Superior temporal gyrus (tissue), 1 donor: Measurements from ENCODE around the gene GINS3.
A peak's percentile ranks its signal among the peaks of the same experiment; 100 is the strongest.

ENCODE experiments used
- DNase-seq: peaks from one replicate; pipeline ENCODE4 v3.0.0-alpha.2; 2016; ENCODE audit errors: extremely low spot score

GINS3 gene

GRCh38 chr16:58392215-58393137 is at the start of gene GINS3:
GINS3 (plus strand) TSS chr16:58392471; CDS start chr16:58392602, 131 bp downstream.
- DNase-seq = peak; percentile 96

DNA sequence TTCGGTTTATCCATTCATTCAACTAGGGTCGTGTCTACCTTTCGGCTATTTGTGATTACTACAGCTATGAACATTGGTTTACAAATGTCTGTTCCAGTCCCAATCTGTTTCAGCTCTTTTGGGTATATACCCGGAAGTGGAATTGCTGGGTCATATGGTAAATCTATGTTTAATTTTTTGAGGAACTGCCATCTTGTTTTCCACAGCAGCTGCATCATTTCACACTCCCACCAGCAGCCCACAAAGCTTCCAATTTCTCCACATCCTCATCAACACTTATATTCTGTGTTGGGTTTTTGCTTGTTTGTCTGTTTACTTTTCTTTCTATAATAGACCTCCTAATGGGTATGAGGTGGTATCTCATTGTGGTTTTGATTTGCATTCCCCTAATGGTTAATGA is 48.7 kb upstream of the GINS3 start:
- DNase-seq = no peak

DNA sequence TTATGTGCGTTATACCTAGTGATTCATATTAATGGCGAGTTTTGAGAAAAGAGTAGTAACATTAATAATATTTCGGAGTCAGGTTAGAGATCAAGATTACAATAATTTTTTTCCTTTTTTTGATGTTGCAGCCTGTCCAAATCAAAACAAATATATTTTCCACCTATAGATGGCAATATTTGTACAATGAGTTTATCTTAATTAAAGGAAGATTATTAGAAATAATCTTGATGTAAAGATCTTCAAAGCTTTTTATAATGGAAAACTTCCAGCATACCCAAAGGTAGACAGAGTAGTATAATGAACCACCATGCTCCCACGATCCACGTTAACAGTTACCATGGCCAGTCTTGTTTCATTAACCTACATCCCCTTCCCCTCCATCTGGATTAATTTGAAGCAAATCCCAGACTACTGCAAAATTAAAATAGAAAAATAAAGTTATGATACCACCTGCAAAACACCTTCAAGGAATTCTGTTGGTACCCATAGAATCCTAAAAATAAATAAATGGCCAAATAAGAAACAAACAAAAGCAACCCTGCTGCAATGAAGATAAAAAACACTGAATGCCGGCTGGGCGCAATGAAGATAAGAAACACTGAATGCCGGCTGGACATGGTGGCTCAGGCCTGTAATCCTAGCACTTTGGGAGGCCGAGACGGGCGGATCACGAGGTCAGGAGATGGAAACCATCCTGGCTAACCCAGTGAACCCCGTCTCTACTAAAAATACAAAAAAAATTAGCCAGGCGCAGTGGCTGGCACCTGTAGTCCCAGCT is 46.5 kb upstream of the GINS3 start:
- DNase-seq = peak; percentile 55

GRCh38 chr16:58346831-58347371 is 45.4 kb upstream of the GINS3 start:
- peak; percentile 64 for DNase-seq

DNA sequence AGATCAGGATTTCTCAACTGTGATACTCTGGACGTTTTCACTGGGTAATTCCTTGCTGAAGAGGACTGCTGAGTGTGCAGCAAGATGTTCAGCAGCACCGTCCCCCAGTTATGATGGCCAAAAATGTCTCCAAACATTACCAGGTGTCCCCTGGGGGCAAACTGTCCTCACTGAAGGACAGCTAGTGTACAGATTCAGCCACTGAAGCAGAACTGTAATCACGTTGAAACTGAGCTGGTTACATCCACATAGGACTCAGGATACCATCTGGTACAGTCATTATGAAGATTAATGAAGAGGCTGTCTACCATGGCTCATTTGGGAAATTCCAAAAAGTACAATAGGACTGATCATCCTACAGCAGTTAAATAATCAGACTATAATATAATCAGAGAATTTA is 43.3 kb upstream of the GINS3 start:
- DNase-seq = no peak

DNA sequence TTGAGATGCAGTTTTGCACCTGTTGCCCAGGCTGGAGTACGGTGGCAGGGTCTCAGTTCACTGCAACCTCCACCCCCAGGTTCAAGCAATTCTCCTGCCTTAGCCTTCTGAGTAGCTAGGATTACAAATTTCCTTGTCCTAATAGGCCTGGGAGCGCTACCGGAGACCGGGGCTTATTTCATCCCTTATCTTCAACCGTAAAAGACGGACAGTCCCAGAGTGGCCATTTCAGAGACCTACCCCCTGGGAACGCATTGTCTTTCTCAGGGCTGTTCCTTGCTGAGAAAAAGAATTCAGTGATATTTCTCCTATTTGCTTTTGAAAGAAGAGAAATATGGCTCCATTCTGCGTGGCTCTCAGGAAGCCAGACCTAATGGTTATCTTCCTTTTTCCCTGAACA is 39.6 kb upstream of the GINS3 start:
- no peak for DNase-seq

DNA sequence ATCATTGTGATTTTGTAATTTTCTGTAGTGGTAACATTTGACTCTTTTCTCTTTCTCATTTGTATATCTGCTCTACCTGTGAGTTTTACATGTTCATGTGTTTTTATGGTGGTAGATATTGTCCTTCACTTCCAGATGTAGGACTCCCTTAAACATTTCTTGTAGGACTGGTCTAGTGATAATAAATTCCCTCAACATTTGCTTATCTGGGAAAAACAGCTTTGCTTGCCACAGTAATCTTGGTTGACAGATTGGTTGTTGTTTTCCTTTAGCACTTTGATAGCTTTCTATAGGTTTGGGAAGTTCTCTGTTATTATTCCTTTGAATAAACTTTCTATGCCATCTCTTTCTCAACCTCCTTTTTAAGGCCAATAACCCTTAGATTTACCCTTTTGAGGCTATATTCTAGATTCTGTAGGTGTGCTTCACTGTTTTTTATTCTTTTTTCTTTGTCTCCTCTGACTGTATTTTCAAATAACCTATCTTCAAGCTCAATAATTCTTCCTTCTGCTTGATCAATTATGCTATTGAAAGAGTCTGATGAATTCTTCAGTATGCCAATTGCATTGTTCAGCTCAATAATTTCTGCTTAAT is 32.1 kb upstream of the GINS3 start:
- no peak for DNase-seq

DNA sequence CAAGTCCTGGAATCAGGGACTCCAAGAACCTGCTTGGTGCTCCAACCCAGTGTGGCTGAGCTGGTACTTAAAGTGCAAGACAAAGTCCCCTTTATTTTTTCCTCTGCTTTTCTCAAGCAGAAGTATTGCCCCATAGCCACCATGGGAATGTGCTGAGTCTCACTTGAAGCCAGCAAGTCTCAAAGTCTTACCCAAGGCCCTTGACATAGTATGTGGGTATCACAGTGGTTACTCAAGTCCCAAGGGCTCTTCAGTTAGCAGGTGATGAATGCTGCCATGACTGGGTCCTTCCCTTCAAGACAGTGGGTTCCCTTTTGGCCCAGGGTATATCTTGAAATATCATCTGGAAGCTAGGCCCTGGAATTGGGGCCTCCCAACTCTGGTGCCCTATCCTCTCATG is 30.5 kb upstream of the GINS3 start:
- no peak for DNase-seq

DNA sequence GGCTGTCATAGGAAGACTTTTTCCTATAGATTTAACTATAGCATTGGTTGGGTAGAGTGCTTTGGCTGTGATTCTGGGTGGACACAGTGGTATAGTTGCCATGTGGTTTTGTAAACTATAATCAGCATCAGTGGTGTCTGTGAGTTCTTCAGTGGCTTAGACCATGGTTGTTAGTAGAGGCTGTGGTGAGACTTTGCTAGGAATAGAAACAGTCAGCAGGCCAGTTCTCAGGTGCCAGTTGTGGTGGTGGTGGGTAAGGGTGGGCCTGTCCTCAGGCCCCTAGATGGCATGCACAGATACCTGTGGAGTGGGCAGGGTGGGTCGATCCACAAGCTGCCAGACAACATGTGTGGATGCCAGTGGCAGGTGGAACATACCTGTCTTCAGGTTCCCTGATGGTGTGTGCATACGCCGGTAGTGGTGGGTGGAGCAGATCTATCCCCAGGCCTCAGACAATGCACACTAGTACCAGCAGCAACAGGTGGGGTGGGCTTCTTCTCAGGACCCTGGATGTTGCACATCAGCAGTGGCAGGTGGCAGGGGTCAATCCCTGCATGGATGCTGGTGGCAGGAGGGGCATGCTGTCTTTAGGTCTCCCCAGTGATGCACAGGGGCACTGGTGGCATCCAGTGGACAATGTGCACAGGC is 28.4 kb upstream of the GINS3 start:
- DNase-seq = no peak

DNA sequence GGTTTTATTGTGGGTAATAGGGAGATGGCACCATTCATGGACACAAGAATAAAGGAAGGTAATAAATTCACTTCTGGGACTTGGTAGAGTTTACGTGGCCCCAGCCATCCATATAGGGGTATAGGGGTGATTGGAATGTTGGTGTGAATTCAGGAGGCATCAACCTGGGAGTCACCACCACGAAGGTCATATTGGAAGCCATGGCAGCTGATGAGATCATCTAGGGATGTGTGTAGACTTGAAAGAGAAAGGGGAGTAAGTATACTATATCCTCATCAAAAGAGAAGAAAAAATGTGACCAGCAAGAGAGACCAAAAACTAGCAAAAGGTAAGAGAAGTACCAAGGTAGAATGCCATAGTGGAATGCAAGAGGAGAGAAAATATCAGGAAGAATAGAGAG is 26.6 kb upstream of the GINS3 start:
- no peak for DNase-seq

- DNase-seq = peak; percentile 46
Measured at GRCh38 chr16:58366247-58367031, 25.8 kb upstream of the GINS3 start.

DNA sequence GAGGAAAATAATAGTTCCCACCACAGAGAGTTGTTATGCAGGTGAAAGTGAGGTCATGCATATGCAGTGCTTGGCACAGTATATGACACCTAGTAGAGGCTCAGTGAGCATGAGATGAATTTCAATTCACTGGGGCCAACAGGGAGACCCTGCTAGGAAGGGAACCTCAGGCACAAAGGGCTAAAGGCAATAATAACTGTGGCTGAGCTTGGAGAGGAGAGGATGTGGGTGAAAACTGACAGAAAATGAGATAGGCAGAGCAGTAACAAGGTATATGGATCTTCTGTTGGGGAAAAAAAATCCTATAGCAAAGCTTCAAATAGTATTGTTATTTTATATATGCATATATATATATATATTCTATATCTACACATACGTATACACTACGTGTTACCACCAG is 25.0 kb upstream of the GINS3 start:
- DNase-seq = no peak

DNA sequence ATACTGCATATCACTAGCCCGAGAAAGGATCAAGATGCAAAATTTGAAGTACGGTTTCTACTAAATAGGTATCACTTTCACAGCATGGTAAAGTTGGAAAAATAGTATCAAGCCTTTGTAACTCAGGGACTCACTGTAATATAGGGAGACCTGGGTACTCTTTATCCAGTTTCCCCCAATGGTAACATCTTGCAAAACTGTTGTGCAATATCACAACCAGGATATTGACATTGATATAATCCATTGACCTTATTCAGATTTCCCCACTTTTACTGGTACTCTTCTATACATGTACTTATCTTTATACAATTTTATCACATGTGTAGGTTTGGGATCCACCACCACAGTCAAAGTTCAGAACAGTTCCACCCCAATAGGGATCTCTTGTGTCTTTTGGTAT is 20.4 kb upstream of the GINS3 start:
- no peak for DNase-seq

- DNase-seq = no peak
Measured at GRCh38 chr16:58375386-58375785, 16.9 kb upstream of the GINS3 start.

DNA sequence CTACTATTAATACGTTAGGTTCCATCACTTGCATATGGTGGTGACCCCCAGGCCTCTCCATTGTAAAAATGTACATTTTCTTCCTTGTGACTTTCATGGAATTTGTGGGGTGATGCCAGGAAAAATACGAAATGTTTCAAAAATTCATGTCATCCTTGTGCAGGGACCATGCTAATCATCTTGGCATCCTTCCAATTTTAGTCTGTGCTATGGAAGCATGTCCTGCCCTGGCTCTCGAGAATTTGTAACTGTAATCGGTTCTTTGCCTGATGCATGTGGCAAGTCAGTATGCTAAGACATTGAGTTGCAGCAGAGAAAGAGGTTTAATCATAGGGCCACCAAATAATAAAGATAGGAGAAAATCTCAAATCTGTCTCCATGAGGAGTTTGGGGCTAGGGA is 14.3 kb upstream of the GINS3 start:
- no peak for DNase-seq

DNA sequence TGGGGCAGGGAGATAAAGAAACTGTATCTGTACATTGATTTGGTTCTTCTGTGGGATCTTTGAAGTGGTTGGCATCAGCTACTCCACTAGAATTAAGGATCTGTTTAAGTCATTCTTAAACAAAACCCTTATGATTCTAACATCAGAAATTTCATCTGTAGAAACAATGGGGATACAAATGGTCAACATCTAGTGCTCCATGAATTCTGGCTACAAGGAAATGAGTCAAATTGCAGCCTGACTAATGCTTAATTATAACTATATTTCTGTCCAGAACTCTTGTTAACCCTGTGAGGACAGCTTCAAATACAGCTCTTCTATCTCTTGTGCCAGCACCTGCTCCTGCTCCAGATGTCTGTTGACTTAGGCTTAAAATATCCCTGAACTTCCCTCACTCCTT is 13.9 kb upstream of the GINS3 start:
- DNase-seq = no peak

GRCh38 chr16:58379736-58380135 is 12.5 kb upstream of the GINS3 start:
- DNase-seq = no peak

DNA sequence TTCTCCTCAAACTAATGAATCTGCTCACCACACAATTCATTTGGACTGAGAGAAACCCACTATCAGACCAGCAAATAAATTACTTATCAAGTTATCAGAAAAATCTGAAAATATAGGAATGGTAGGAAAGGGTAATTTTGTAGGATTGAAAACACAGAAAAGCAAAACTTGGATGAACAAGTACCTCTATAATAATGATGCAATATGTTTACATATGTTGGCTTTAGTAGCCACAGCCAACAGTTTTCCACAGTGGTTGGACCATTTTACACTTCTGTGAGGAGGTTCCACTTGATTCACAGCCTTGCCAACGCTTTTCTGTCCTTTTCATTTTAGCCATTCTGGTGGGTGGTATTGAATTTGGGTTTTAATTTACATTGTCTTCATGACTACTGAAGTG is 10.6 kb upstream of the GINS3 start:
- DNase-seq = no peak

DNA sequence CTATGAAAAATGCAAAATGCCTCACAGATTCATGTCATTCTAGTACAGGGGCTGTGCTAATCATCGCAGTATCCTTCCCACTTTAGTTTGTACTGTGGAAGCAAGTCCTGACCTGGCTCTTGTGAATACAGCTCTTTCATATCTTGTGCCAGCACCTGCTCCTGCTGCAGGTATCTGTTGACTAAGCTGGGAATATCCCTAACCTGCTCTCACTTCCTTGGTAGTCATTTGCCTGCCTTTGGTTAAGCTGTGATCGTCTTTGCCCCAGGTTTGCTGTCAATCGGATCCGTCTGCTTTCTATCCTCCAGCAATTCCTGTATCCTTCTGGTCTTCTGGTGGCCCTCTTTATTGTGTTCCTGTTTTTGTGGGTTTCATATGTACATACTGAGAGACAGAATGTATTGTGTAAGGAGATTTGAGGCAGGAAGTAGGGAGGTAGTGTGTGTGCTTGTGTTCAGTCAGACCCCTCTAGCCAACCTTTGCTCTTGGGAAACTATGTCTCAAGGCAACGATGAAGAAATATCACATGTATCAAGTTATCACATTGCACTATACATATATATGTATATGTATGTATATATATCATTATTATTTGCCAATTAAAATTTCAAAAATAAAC is 7.7 kb upstream of the GINS3 start:
- no peak for DNase-seq

- DNase-seq = no peak
Measured at GRCh38 chr16:58385218-58385773, 7.0 kb upstream of the GINS3 start.
